ENCODE measurements around the gene MYZAP.

- TF ChIP-seq POLR2A (IDR thresholded peaks at IDR 0.05) (no peak), CTCF (IDR thresholded peaks at IDR 0.05) (no peak)
Measured at GRCh38 chr15:57551715-57552677, 39.7 kb upstream of the MYZAP start.

Measured in heart left ventricle (tissue), 13 donors.